Measurements from ENCODE around the gene CNIH1.

The CNIH1 gene

GRCh38 chr14:54423991-54424390, 17.2 kb downstream of the CNIH1 start:
- Histone ChIP-seq H3K9me3 (ENCODE audit: low read length) (no peaks in the 10 kb centered on the region), H3K27me3 (ENCODE audit: insufficient read depth, low read length) (no peaks in the 10 kb centered on the region), H3K36me3 (ENCODE audit: insufficient read depth, low read length) (peaks cover 73% of the 10 kb centered on the region), H3K27ac (ENCODE audit: low read depth, low read length, poor library complexity, severe bottlenecking) (no peak overlapping the region), H3K4me3 (ENCODE audit: low read depth, low read length, poor library complexity, severe bottlenecking) (no peak overlapping the region), H3K4me2 (ENCODE audit: low read length) (no peak overlapping the region), H3K79me2 (ENCODE audit: insufficient read depth, low read length) (no peaks in the 10 kb centered on the region; the same call in 1 of the 2 replicates), H3K9me2 (ENCODE audit: low read depth, low read length) (no peaks in the 10 kb centered on the region), H2AFZ (ENCODE audit: low read length) (no peak overlapping the region), H3F3A (ENCODE audit: insufficient read depth, low read length) (no peaks in the 10 kb centered on the region; the same call in 1 of the 2 replicates), H3K9ac (ENCODE audit: low read length) (no peak overlapping the region), H4K20me1 (ENCODE audit: insufficient read depth, low read length) (no peaks in the 10 kb centered on the region; the same call in 1 of the 2 replicates), H3K4me1 (ENCODE audit: insufficient read depth, low read length, severe bottlenecking) (no peaks in the 10 kb centered on the region)
- TF ChIP-seq CTCF (IDR thresholded peaks at IDR 0.05; ENCODE audit: low read length) (no peak), EZH2 (IDR thresholded peaks at IDR 0.05; ENCODE audit: borderline replicate concordance, low read length) (no peak)

- H3K9me3 ChIP-seq (ENCODE audit: low read length): no peaks in the 10 kb centered on the region
- H3K36me3 ChIP-seq (ENCODE audit: insufficient read depth, low read length): peaks cover 69% of the 10 kb centered on the region
- H3K27me3 ChIP-seq (ENCODE audit: insufficient read depth, low read length): no peaks in the 10 kb centered on the region
- H3K9ac ChIP-seq (ENCODE audit: low read length): no peak overlapping the region
- H3K9me2 ChIP-seq (ENCODE audit: low read depth, low read length): no peaks in the 10 kb centered on the region
- H3K79me2 ChIP-seq (ENCODE audit: insufficient read depth, low read length): no peaks in the 10 kb centered on the region
- no peaks in the 10 kb centered on the region for H3K4me1 ChIP-seq (ENCODE audit: insufficient read depth, low read length, severe bottlenecking)
- H4K20me1 ChIP-seq (ENCODE audit: insufficient read depth, low read length): no peaks in the 10 kb centered on the region; the same call in 1 of the 2 replicates
- no peak for TF ChIP-seq EZH2 (IDR thresholded peaks at IDR 0.05; ENCODE audit: borderline replicate concordance, low read length)
- peak; percentile 51 for TF ChIP-seq CTCF (IDR thresholded peaks at IDR 0.05; ENCODE audit: low read length)
- H3F3A ChIP-seq (ENCODE audit: insufficient read depth, low read length): no peaks in the 10 kb centered on the region; the same call in 1 of the 2 replicates
- H2AFZ ChIP-seq (ENCODE audit: low read length): no peak overlapping the region
- H3K27ac ChIP-seq (ENCODE audit: low read depth, low read length, poor library complexity, severe bottlenecking): no peak overlapping the region
- H3K4me2 ChIP-seq (ENCODE audit: low read length): no peak overlapping the region
- H3K4me3 ChIP-seq (ENCODE audit: low read depth, low read length, poor library complexity, severe bottlenecking): no peak overlapping the region
Observed at GRCh38 chr14:54420478-54421142, 20.6 kb downstream of the CNIH1 start.

GRCh38 chr14:54411371-54411770, 29.8 kb downstream of the CNIH1 start:
- Histone ChIP-seq H3K27ac (ENCODE audit: low read depth, low read length, poor library complexity, severe bottlenecking) (no peak overlapping the region), H2AFZ (ENCODE audit: low read length) (no peak overlapping the region), H3K9me3 (ENCODE audit: low read length) (no peaks in the 10 kb centered on the region), H3K4me2 (ENCODE audit: low read length) (no peak overlapping the region), H3K4me3 (ENCODE audit: low read depth, low read length, poor library complexity, severe bottlenecking) (no peak overlapping the region), H3K36me3 (ENCODE audit: insufficient read depth, low read length) (peaks cover 93% of the 10 kb centered on the region), H3K9me2 (ENCODE audit: low read depth, low read length) (no peaks in the 10 kb centered on the region), H3K9ac (ENCODE audit: low read length) (no peak overlapping the region), H3F3A (ENCODE audit: insufficient read depth, low read length) (no peaks in the 10 kb centered on the region), H3K27me3 (ENCODE audit: insufficient read depth, low read length) (no peaks in the 10 kb centered on the region), H3K79me2 (ENCODE audit: insufficient read depth, low read length) (no peaks in the 10 kb centered on the region), H3K4me1 (ENCODE audit: insufficient read depth, low read length, severe bottlenecking) (no peaks in the 10 kb centered on the region), H4K20me1 (ENCODE audit: insufficient read depth, low read length) (no peaks in the 10 kb centered on the region)
- no peak for TF ChIP-seq EZH2 (IDR thresholded peaks at IDR 0.05; ENCODE audit: borderline replicate concordance, low read length)
- no peak for TF ChIP-seq CTCF (IDR thresholded peaks at IDR 0.05; ENCODE audit: low read length)

Data from OCI-LY1 (cell line).